HS-27A (cell line): Measurements from ENCODE around the gene SSBP4.

Experiments used
- DNase-seq: peaks from one replicate; pipeline ENCODE4 v3.0.0-alpha.2; 2012; ENCODE audit warnings: low read depth, missing footprints

SSBP4 gene

DNA sequence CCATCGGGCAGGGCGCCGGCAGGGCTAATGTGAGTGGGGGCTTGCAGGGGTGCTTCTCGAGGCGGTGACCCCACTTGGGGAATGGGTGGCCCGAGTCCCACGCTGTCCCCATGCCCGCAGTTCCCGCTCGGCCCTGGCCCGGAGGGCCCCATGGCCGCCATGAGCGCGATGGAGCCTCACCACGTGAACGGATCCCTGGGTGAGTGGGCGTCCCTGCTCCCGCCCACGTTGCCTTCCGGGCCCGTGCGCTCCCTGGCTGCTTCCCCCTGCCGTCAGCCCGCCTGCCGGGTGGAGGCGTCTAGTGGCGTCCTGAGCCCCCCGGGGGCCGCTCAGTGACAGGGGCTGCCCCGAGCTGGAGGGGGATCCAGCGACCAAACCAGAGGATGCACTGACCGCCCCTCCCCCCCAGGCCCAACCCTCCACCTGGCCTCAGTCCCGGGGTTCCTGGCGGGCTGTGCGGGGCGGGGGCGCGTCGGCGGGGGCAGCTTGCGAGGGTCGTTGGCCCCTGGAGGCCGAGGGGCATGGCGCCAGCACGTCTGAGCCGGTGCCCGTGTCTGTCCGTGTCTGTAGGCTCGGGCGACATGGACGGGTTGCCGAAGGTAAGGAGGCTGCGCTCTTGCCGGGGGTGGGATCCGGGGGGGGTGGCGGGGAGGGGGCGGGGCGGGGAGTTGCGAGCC, 14.0 kb downstream of the SSBP4 start:
- DNase-seq: no peak

DNA sequence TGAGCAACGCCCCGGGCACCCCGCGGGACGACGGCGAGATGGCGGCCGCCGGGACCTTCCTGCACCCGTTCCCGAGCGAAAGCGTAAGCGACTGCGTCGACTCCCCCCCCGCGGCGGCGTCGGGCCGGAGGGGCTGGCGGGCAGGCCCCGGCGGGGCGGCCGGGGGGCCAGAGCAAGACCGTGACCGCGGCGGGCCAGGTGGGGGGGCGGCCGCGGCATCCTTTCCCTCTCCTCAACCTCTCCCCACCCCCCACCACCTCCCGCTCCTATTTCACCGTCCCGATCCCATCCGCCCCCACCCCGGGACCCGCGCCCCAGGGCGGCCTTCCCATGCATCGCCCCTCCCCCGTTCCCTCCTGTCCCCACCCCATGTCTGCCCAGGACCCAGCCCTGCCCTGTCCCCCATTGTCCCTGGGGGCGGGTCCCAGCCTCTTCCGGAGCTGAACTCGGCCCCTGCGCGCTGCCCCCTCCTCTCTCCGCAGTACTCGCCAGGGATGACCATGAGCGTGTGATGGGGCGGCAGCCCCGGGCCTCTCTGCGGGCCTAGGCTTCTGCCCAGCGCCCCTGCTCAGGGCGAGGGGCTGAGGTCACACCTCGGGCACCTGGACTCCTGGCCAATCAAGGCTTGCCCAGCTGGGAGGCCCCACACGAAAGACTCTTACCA, 14.7 kb downstream of the SSBP4 start:
- DNase-seq: no peak

DNA sequence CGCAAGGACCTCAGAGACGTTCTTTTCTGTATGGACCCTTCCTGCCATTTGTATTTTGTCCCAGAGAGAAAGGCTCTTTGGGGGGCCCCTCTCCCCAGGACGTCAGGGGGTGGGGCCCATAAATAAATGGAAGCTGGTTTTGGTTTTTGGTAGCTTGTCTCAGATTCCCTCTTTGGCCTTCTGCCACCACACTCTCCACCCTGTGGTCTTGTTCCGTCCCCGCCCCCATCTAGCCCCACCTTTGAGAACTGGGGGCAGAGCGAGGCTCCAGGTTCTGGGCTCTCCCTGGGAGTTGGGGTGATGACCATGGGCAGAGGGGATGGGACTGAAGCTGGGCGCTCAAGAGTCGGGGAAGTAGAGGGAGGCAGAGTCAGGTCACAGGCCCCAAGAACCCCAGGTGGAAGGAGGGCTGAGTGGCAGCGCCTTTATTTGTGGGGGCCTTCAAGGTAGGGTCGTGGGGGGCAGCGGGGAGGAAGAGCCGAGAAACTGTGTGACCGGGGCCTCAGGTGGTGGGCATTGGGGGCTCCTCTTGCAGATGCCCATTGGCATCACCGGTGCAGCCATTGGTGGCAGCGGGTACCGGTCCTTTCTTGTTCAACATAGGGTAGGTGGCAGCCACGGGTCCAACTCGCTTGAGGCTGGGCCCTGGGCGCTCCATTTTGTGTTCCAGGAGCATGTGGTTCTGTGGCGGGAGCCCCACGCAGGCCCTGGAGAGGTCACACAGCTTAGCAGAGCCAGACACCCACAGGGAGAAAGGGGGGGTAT, 15.4 kb downstream of the SSBP4 start:
- no peak for DNase-seq

DNA sequence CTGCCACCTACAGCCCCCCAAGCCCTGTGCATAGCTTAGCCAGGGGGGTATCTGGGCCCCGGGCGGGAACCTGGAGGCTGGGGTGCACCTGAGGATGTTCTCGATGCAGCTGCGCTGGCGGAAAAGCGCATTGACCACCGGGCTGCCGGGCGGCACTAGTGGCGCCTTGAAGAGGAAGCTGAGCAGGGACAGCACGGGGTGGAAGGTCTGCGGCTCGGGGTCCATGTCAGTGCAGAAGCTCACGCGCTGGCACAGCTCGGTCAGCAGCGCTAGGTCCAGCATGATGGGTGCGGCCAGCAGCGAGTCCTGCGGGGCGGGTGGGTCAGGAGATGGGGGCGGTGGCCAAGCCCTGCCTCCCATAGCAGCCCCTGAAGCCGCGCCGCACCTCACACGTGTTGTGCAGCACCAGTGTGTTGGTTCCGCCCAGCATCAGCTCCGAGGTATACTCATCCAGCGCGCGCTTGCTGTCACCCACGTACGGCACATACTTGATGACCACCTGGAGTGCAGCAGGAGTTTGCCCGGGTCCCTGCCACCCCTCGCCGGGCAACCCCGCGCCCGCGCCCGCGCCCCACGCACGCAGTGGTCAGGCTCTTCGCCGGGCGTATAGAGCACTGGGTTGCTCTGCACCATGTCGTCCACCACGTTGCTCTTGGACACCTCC, 16.1 kb downstream of the SSBP4 start:
- no peak for DNase-seq

DNA sequence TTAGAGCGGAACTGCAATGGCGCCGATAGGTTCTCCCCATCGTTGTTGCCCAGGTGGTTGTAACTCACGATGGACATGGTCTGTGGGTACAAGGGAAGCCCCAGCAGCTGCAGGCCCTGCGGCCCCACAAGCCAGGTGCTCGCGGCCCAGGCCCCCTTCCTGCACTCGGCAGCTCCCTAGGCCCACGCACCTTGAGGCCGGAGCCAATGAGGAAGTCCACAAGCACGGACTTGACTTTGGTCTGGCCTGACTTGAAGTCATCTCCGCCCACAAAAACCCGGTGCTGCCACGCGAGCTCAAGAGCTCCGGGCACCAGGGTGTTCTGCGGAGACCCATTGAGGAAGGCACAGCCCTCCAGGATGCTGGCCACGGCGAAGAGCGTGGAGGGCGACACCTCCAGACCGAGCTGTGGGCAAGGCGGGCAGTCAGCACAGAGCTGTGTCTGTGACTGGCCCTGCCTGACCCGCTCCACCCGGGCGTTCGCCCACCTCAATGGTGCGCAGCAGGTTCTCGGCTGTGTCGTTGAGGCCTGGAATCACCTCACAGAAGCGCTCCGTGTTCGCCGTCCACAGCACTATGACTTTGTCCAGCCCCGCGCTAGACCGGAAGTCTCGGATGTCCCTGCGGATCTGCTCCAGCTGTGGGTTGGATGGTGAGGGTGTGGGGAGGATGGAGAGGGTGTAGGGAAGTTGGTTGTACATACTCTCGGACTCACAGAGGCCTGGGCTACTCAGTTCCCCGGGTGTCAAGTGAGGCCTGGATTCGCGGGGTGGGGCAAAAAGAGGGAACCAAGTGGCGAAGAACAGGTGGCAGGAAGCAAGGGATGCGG, 16.9 kb downstream of the SSBP4 start:
- no peak for DNase-seq

DNA sequence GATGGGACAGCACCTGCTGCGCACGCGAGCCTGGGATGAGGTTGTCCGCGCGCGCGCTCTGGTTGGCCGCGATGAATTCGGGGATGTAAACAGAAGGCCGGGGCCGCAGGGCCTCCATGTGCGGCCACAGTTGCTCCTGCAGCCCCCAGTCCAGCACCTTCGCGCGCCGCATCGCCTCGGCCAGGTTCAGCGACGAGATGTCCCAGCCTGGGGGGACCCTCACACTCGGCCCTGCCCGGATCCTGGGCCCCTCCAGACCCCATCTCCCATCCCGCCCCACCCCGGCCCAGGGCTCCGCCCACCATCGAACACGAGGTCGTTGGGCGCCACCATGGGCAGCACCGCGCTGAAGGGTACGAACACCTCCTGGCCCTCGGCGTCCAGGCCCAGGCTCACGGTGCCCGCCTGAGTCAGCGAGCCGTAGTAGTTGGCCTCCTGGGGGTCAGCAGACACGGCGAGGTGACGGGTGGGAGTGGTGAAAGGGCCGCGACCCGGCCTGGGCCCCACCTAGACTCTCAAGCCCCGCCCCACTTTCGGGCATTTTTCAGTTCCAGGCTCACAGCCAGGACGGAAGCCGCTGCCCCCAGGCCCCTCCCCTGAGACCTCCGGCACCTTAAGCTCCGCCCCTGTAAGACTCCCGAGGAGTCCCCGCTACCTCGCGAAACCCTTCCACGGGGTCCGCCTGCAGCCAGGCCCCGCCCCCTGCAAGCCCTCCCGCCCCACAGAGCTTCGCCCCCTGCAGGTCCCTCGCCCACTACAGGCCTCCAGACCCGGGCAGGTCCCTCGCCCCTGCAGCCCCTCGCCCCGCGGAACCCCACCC, 17.7 kb downstream of the SSBP4 start:
- no peak for DNase-seq

DNA sequence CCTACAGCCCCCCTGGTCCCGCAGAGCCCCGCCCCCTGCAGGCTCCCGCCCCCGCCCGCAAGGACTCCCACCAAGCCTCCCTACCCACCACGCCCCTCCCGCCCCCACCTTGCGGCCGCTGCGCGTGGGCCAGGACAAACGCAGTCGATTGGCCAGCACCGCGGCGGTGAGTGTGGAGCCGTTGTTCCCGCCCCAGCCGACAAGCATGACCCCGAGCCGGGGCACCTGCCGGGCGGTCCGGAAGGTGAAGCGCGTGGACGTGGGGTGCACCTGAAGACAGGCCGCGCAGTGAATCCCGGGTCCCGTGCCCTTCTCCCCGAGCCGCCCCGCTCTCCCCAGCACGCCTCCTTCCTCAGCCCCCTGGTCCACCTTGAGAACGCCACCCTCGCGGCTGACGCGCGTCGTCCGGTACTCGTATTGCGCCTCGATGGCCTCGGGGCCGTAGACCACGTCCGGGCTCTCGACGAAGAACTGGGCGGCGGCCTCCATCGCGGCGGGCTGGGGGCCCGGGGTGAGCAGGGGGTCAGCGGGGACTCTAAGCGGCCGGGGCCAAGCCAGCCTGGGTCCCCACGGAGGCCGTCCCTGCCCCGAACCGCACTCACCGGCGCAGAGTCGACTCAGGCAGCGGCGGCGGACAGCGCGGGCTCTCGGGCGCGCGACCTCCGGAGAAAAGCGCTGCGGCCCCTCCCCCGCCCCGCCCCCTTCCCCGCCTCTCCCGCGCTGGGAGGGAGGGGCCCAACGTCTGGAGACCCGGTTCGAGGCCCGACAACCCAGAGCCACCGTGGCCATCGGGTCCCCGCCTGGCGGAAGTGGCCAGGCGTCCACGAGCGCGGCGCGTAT, 18.5 kb downstream of the SSBP4 start, which contains the start of gene ISYNA1:
TSS of gene ISYNA1 (minus strand) at position 643 of the 840 bp plus-strand sequence. CDS start at position 489, 154 bp downstream.
- DNase-seq: no peak

DNA sequence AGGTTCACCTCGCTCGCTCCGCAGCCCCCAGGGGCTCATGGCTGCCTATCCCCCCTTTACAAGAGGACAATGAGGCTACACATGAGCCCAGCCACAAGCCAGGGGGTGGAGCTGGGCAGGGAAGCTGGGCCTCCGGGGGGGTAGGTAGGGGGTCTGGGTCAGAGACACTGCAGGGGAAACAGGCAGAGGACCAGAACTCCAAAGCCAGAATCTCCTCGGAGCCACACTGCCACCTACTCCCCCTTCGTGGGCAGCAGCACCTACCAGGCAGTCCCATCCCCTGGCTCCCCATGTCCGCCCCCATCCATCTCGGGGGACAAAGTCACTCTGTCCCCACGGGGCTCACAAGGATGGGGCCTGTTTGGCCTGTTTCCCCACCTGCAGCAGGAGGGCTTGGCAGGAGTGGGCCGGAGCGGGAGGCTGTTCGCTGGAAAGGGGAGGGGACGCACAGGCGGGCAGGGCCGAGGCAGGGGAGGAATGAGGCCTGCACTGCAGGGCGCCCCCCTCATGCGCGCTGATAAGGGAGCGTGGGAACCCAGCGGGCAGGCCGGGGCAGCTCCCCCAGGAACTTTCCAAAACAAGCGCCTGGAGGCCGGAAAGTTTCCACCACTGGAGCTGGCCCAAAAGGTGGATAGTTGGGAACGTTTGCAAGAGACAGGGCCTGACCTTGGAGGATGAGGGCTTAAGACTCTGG, 19.3 kb downstream of the SSBP4 start:
- DNase-seq: no peak

DNA sequence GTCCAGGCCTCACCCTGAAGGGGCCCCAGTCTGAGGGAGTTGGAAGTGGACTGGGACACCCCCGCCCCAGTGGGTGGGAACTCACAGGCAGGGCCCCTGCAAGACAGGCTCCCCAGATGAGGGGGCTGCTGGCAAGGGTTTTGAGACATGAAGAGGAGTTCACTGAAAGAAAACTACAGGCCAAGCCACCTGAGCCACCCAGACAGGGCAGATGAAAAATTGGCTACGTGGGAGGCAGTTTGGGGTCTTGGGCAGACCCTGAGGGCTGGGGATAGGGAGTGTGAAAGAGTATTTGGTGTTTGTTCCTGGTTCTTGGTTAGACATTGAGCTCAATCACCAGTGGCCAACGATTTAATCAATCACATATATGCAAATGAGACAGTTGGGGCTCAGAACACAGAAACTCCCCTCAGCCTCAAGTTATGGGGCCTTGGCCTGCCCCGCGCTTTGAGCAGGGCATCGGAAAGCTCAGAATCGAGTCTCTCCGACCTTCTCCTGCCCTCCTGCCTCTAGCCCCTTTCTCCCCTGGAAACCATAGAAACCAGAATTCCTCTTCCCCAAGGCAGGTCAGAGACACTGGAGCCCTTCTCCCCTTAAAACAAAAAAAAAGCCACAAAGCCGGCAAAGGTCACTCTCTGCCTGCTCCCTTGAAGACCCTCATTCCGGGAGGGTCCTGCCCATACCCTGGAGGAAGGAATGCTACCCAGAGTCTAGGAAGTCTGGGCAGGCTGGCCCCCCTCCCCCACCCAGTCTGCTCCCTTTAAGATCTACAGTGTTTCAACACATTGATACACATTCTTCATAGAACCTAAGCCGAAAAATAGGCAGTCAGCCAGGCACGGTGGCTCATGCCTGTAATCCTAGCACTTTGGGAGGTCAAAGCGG, 20.1 kb downstream of the SSBP4 start:
- no peak for DNase-seq

DNA sequence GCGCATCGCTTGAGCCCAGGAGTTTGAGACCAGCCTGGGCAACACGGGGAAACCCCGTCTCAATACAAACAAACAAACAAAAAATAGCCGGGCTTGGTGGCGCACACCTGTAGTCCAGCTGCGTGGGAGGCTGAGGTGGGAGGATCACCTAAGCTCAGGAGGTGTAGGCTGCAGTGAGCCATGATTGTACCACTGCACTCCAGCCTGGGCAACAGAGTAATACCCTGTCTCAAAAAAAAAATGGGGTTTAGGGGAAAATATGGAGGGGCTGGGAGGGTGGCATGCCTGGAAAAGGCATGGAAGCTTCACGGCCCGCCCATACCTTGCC, 20.7 kb downstream of the SSBP4 start:
- no peak for DNase-seq

DNA sequence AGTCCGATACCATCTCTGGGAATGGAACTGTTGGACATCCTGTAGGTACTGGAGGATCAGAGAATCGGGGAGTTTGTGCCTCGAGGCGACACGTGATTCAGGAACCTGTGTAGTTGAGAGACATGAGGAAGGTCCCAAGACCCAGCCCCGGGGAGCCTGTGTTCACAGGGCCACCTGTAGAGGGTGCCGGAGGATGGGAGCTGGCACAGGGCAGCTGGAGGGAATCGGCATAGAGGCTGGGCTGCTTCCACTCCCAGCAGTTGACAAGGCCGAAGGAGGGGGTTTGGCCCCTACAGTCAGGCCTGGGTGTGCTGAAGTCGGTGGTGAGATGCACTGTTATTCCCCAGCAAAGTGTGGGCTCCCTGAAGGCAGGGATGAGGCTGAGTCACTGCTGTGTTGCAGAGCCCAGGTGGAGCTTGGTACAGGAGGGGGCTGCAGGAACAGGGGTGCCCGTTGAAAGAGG, 21.2 kb downstream of the SSBP4 start:
- DNase-seq: no peak

DNA sequence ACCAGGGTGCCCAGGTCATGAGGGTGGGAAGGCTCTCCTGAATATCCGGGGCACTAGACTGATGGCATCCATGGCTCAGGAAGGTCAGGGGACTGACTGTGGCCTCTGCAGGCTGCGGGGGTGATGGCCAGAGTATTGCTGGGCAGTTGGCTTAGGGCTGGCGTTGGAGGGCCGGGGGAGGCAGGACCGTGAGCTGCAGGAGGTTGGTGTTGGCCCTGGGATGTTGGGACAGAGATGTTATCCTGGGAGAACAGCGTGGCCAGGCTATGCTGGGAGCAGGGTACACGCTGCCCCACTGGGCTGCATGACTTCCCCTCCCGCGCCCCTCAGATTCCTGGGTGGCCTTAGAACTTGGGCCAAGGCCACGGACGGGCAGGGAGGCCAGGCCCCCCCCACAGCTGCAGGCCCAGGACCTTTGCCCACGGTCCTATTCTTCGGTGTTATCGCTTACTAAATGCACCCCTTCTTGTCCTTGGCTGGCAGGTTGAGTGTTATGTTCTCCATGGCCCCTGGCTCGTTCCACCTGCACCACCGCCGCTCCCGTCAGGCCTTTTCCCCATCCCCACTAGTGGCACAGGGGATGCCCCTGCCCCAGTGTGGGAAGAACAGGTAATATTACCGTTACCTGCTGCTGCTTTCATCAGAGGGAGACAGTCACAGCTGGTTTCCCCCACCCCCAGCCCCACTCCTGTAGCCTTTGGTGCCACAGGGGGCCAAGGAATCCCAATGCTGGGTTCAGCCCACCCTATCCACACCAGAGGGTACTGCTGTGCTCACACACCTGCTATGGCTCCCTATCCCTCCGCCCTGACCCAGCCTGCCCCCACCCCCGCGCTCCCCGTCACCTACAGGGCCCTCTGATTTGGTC, 22.0 kb downstream of the SSBP4 start:
- DNase-seq: no peak

DNA sequence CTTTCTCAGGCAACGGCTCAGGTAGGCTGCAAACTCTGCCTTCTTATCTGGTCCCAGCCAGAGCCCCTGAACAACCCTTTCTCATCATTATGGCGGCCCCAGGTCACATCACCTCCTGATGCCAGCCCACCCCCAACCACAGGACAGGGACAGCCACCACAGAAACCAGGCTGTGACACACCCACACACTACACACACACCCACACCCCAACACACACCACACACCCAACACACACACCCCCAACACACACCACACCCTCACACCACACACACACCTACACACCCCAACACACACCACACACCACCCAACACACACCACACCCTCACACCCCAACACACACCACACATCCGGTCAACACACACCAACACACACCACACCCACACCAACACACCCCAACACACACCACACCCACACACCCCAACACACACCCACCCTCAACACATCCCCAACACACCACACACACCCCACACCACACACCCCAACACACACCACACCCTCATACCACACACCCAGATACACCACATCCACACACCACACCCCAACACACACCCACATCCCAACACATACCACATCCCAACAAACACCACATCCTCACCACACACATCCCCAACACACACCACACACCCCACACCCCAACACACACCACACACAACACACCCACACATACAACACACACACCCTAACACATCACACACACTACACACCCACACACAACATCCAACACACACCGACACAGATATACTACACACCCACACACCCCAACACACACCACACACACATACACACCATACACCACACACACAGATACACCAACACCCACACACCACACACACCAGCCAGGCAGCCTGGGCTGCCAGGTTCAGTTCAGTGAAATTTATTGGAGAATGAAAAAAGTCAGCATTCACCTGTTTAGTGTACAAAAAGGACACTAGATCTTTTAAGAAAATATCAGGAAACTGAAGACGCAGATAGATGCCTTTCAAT, 22.9 kb downstream of the SSBP4 start:
- DNase-seq: no peak

DNA sequence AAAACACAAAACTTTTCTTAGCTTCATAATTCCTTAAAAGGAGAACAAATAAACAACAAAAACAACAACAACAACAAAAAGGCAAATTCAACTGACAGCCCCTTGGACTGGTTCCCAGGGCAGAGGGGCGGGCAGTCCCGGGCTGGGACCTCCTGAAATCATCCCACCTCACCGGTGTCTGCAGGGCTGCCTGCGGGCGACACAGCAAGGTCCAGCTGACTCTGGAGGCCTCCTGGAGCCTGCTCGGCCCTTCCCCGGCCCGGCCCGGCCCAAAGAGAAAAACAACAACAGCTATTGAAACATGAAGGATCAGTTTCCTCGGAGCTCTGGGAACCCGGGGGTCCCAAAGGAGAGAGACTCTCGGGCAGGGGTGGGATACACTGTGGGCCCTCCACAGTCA, 23.7 kb downstream of the SSBP4 start:
- DNase-seq: no peak

DNA sequence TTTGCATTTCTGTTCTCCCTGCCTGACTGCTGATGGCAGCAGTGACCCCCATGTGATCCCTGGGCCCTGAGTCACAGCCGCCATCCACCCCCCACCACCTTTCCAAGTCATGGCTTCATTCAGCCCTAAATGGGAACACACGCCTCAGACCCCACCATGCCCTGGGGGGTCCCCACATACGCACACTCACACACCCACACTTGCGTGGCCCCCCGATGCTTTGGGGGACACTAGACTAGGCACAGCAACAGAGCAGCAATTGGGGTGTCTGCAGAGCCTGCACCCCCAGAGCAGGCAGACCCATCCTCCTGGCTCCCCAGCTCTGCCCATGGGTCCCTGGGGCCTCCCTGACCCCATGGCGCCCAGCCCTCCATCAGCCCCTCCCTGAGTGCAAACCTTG, 24.2 kb downstream of the SSBP4 start:
- DNase-seq: no peak

DNA sequence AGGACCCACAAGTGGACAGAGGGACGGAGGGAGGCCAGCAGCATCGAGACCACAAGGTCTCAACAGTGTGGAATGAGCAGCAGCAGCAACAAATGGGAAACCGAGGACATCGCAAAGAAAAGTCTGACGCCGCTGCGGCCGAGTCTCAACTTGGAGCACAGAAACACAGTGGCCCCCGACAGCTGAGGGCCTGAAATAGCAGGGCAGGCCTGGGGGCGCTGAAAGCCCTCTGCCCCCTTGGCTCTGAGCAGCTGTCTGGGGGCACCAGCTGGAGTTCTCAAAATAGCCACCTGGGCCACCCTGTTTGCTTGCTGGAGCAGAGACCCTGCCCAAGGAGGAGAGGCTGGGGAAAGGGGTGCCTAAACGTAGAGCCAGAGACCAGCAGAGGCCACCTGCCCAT, 24.6 kb downstream of the SSBP4 start:
- DNase-seq: no peak
